Endodermal cell (in vitro differentiated cells): ENCODE measurements around the gene CHI3L2. TPM values are rescaled to one million over a fixed set of nuclear protein-coding genes. Genes with fewer than 3 reads are reported as not detected.

Source experiments
- DNase-seq: peaks from one replicate; pipeline ENCODE4 v3.0.0-alpha.2; 2017
- H3K27ac ChIP-seq: 2 replicates; pipeline ENCODE4 v1.5.1; 2013; ENCODE audit warnings: mild to moderate bottlenecking, low read depth, low read length, moderate library complexity
- H3K27me3 ChIP-seq: 2 replicates; pipeline ENCODE4 v1.6.1; 2013; ENCODE audit warnings: mild to moderate bottlenecking, low read length, moderate library complexity; ENCODE audit not compliant: insufficient read depth, control insufficient read depth, poor library complexity, severe bottlenecking
- H3K36me3 ChIP-seq: 2 replicates; pipeline ENCODE4 v1.7.0; 2013; ENCODE audit warnings: mild to moderate bottlenecking, low read length, moderate library complexity; ENCODE audit not compliant: control insufficient read depth, insufficient read depth
- H3K4me1 ChIP-seq: one replicate; pipeline ENCODE4 v1.7.0; 2013; ENCODE audit warnings: low read length; ENCODE audit not compliant: control insufficient read depth, insufficient read depth
- H3K4me3 ChIP-seq: 2 replicates; pipeline ENCODE4 v1.5.1; 2013; ENCODE audit warnings: mild to moderate bottlenecking, low read length, moderate library complexity
- H3K9ac ChIP-seq: 2 replicates; pipeline ENCODE4 v1.6.1; 2013; ENCODE audit warnings: mild to moderate bottlenecking, low read length, moderate library complexity; ENCODE audit not compliant: poor library complexity, severe bottlenecking; ENCODE audit errors: extremely low read depth
- H3K9me3 ChIP-seq: 2 replicates; pipeline ENCODE4 v1.6.1; 2013; ENCODE audit warnings: mild to moderate bottlenecking, low read length, moderate library complexity; ENCODE audit not compliant: control insufficient read depth
- H3K27ac Mint-ChIP-seq: 2 replicates; pipeline ENCODE4 v1.8.0; 2020; ENCODE audit warnings: mixed read lengths
- H3K27me3 Mint-ChIP-seq: 2 replicates; pipeline ENCODE4 v1.8.0; 2021; ENCODE audit warnings: mild to moderate bottlenecking, mixed read lengths; ENCODE audit not compliant: insufficient read depth
- H3K36me3 Mint-ChIP-seq: 2 replicates; pipeline ENCODE4 v1.8.0; 2020; ENCODE audit warnings: low read depth, mixed read lengths
- H3K4me1 Mint-ChIP-seq: 2 replicates; pipeline ENCODE4 v1.8.0; 2020; ENCODE audit warnings: mixed read lengths
- H3K4me3 Mint-ChIP-seq: 2 replicates; pipeline ENCODE4 v1.8.0; 2020; ENCODE audit warnings: mild to moderate bottlenecking, moderate library complexity, mixed read lengths
- H3K9me3 Mint-ChIP-seq: 2 replicates; pipeline ENCODE4 v1.8.0; 2020; ENCODE audit warnings: mild to moderate bottlenecking, mixed read lengths
- WGBS, 2 experiments: methylation state at CpG; one replicate each; pipeline versions ENCODE4 v1.1.5 to v1.1.7; 2013; ENCODE audit warnings: missing lambda C conversion rate in 2 of 2, mixed read lengths in 1 of 2; ENCODE audit not compliant: insufficient coverage in 1 of 2, insufficient read length in 1 of 2; 5-methylcytosine and 5-hydroxymethylcytosine counted together
- total RNA-seq, 2 donors: library from RNA; stranded (reverse); fragmentation: NEBNext Ultra II Directional in 1 of 2; extraction: Animal tissue kit (Norgen Biotek cat#: 25700) in 1 of 2; gene quantifications; 2 replicates in 1 of 2; 3 replicates in 1 of 2; pipeline ENCODE4 v1.2.1, GENCODE V29; 2021
- TF ChIP-seq, protein P1 (sequence below): fragments of 200-600 bp; sonication (generic); conservative IDR thresholded peaks from 2 replicates; pipeline ENCODE4 v1.5.0; 2021; ENCODE audit warnings: antibody characterized with exemption, mild to moderate bottlenecking

Gene CHI3L2
- total RNA-seq, 2 donors from 2014 or later, result not detected

DNA sequence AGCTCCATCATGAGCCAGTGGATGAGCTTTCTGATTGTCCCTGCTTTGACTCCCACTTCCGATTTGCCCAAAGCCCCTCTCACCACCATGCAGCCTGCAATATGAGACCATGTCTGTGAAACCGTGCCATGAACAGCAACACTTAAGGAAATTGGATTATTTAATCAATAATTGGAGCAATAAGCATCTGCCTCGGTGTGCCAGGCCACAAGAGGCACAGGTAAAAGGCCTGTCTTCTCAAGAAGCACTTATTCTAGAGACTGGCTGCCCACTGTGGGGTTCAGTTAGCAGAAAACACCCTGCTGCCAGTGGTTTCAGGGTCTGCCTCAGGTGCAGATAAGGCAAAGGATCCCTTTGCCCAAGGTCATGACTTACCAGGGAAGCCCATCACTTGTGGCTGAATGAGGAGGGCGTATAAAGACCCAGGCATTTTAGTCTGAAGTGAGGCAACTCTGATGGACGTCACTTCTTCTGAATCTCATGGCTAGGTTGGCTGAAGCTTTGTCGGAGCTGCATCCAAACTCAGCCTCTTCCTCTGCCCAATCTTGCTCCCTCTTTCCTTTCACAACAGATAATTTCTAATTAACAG is 7.1 kb upstream of the CHI3L2 start:
- H3K4me1 ChIP-seq, result peaks cover 9% of the 10 kb centered on the region
- no peak overlapping the region for H3K4me3 ChIP-seq
- Mint-ChIP-seq H3K27ac (peak overlapping the region; percentile 86), H3K27me3 (no peaks in the 10 kb centered on the region), H3K9me3 (no peaks in the 10 kb centered on the region), H3K4me3 (no peak overlapping the region), H3K36me3 (no peaks in the 10 kb centered on the region), H3K4me1 (peaks cover 57% of the 10 kb centered on the region)
- H3K27ac ChIP-seq, result peak overlapping the region; percentile 78
- no peaks in the 10 kb centered on the region for H3K9me3 ChIP-seq
- no peak overlapping the region for H3K9ac ChIP-seq
- TF ChIP-seq, protein P1, sequence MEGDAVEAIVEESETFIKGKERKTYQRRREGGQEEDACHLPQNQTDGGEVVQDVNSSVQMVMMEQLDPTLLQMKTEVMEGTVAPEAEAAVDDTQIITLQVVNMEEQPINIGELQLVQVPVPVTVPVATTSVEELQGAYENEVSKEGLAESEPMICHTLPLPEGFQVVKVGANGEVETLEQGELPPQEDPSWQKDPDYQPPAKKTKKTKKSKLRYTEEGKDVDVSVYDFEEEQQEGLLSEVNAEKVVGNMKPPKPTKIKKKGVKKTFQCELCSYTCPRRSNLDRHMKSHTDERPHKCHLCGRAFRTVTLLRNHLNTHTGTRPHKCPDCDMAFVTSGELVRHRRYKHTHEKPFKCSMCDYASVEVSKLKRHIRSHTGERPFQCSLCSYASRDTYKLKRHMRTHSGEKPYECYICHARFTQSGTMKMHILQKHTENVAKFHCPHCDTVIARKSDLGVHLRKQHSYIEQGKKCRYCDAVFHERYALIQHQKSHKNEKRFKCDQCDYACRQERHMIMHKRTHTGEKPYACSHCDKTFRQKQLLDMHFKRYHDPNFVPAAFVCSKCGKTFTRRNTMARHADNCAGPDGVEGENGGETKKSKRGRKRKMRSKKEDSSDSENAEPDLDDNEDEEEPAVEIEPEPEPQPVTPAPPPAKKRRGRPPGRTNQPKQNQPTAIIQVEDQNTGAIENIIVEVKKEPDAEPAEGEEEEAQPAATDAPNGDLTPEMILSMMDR, result no peak
- WGBS, 2 experiments, result 87 to 90% methylated on average over 5 to 6 of the region's 6 CpGs
- no peaks in the 10 kb centered on the region for H3K36me3 ChIP-seq
- no peaks in the 10 kb centered on the region for H3K27me3 ChIP-seq
- DNase-seq, result no peak

DNA sequence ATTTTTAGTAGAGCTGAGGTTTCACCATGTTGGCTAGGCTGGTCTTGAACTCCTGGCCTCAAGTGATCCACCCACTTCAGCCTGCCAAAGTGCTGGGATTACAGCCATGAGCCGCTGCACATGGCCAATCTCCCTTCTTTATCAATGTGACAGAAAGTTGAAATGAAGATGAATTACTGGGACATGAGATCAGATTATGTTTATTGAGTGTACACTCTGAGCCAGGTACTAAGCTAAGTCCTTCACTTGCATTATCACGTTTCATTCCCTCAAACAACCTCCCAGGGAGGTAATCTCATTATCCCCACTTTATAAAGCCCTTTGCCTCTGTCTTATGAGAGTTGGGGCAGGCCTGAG is 6.3 kb upstream of the CHI3L2 start:
- no peaks in the 10 kb centered on the region for H3K9me3 ChIP-seq
- H3K36me3 Mint-ChIP-seq, result no peaks in the 10 kb centered on the region
- H3K27ac ChIP-seq, result no peak overlapping the region
- H3K9me3 Mint-ChIP-seq, result no peaks in the 10 kb centered on the region
- no peak overlapping the region for H3K9ac ChIP-seq
- TF ChIP-seq, protein P1, result no peak
- H3K27me3 Mint-ChIP-seq, result no peaks in the 10 kb centered on the region
- H3K36me3 ChIP-seq, result no peaks in the 10 kb centered on the region
- H3K4me1 ChIP-seq, result peaks cover 9% of the 10 kb centered on the region
- H3K4me3 Mint-ChIP-seq, result no peak overlapping the region
- peak overlapping the region; percentile 7 for H3K27ac Mint-ChIP-seq
- no peaks in the 10 kb centered on the region for H3K27me3 ChIP-seq
- no peak overlapping the region for H3K4me3 ChIP-seq
- WGBS, 2 experiments, result 89% methylated on average over 2 of the region's 2 CpGs; no CpG with 5 or more reads in 1 of the 2 experiments
- H3K4me1 Mint-ChIP-seq, result peaks cover 52% of the 10 kb centered on the region
- DNase-seq, result no peak

GRCh38 chr1:111221633-111222291 is 5.8 kb upstream of the CHI3L2 start:
- H3K36me3 Mint-ChIP-seq, result no peaks in the 10 kb centered on the region
- Histone ChIP-seq H3K9ac (no peak overlapping the region), H3K27me3 (no peaks in the 10 kb centered on the region), H3K27ac (no peak overlapping the region), H3K9me3 (no peaks in the 10 kb centered on the region), H3K36me3 (no peaks in the 10 kb centered on the region), H3K4me1 (peaks cover 9% of the 10 kb centered on the region), H3K4me3 (no peak overlapping the region)
- TF ChIP-seq, protein P1, result no peak
- H3K27me3 Mint-ChIP-seq, result no peaks in the 10 kb centered on the region
- H3K9me3 Mint-ChIP-seq, result no peaks in the 10 kb centered on the region
- WGBS, 2 experiments, result 40 to 85% methylated on average over 1 to 3 of the region's 5 CpGs
- H3K4me1 Mint-ChIP-seq, result peaks cover 47% of the 10 kb centered on the region
- DNase-seq, result no peak
- peak overlapping the region; percentile 7 for H3K27ac Mint-ChIP-seq
- no peak overlapping the region for H3K4me3 Mint-ChIP-seq
